ENCODE results near the gene ACTL7B. TPM values are rescaled to one million over a fixed set of nuclear protein-coding genes. Genes with fewer than 3 reads are reported as not detected.

Gene ACTL7B
- total RNA-seq, 1 donor from 2014 or later, result 0.16 TPM

- H3K36me3 Mint-ChIP-seq (ENCODE audit: low read depth), result peaks cover 6% of the 10 kb centered on the region
- no peaks in the 10 kb centered on the region for H3K27me3 Mint-ChIP-seq
- no peak for TF ChIP-seq CTCF (IDR thresholded peaks at IDR 0.05)
- H3K4me1 Mint-ChIP-seq, result peaks cover 16% of the 10 kb centered on the region
- peaks cover 24% of the 10 kb centered on the region for H3K9me3 Mint-ChIP-seq
- DNase-seq, result no peak
- ChIA-PET POLR2A (no interaction called here), CTCF (no interaction called here)
- intact Hi-C loops (cut with micrococcal nuclease), result no loop called here
- H3K27ac Mint-ChIP-seq, result no peak overlapping the region
- ATAC-seq (ENCODE audit: low read depth), result no peak
- H3K4me3 Mint-ChIP-seq, result no peak overlapping the region
Observed at GRCh38 chr9:108823829-108824228, 32.0 kb downstream of the ACTL7B start.

GRCh38 chr9:108816037-108816436 is 39.7 kb downstream of the ACTL7B start:
- POLR2A ChIA-PET, result no interaction called here
- CTCF ChIA-PET, result no interaction called here

GRCh38 chr9:108815156-108815555 is 40.6 kb downstream of the ACTL7B start:
- H3K4me1 Mint-ChIP-seq, result peaks cover 37% of the 10 kb centered on the region
- TF ChIP-seq CTCF (IDR thresholded peaks at IDR 0.05), result no peak
- H3K9me3 Mint-ChIP-seq, result no peaks in the 10 kb centered on the region
- POLR2A ChIA-PET, result no interaction called here
- H3K4me3 Mint-ChIP-seq, result no peak overlapping the region
- no peaks in the 10 kb centered on the region for H3K36me3 Mint-ChIP-seq (ENCODE audit: low read depth)
- no peak overlapping the region for H3K27ac Mint-ChIP-seq
- intact Hi-C loops (cut with micrococcal nuclease), result no loop called here
- H3K27me3 Mint-ChIP-seq, result peaks cover 2% of the 10 kb centered on the region
- DNase-seq, result no peak
- CTCF ChIA-PET, result no interaction called here
- no peak for ATAC-seq (ENCODE audit: low read depth)

More at GRCh38 chr9:108816037-108816436, 39.7 kb downstream of the ACTL7B start:
- Mint-ChIP-seq H3K4me3 (peak overlapping the region; percentile 66), H3K27me3 (peaks cover 2% of the 10 kb centered on the region), H3K27ac (peak overlapping the region; percentile 25), H3K4me1 (peaks cover 42% of the 10 kb centered on the region), H3K9me3 (no peaks in the 10 kb centered on the region), H3K36me3 (ENCODE audit: low read depth) (no peaks in the 10 kb centered on the region)
- TF ChIP-seq CTCF (IDR thresholded peaks at IDR 0.05), result no peak
- DNase-seq (no peak), ATAC-seq (ENCODE audit: low read depth) (peak; percentile 70)
- intact Hi-C loops (cut with micrococcal nuclease), result no loop called here

GRCh38 chr9:108813951-108814601 is 41.7 kb downstream of the ACTL7B start:
- Mint-ChIP-seq H3K27ac (no peak overlapping the region), H3K4me1 (peaks cover 29% of the 10 kb centered on the region), H3K4me3 (no peak overlapping the region), H3K36me3 (ENCODE audit: low read depth) (no peaks in the 10 kb centered on the region), H3K9me3 (no peaks in the 10 kb centered on the region), H3K27me3 (peaks cover 2% of the 10 kb centered on the region)
- ATAC-seq (ENCODE audit: low read depth) (no peak), DNase-seq (no peak)
- intact Hi-C loops (cut with micrococcal nuclease), result no loop called here
- POLR2A ChIA-PET, result no interaction called here
- no peak for TF ChIP-seq CTCF (IDR thresholded peaks at IDR 0.05)
- CTCF ChIA-PET, result no interaction called here

- Mint-ChIP-seq H3K9me3 (no peaks in the 10 kb centered on the region), H3K4me3 (no peak overlapping the region), H3K4me1 (peaks cover 14% of the 10 kb centered on the region), H3K27ac (no peak overlapping the region), H3K36me3 (ENCODE audit: low read depth) (no peaks in the 10 kb centered on the region), H3K27me3 (peaks cover 2% of the 10 kb centered on the region)
- no peak for TF ChIP-seq CTCF (IDR thresholded peaks at IDR 0.05)
- intact Hi-C loops (cut with micrococcal nuclease), result no loop called here
- CTCF ChIA-PET, result no interaction called here
- DNase-seq, result no peak
- ATAC-seq (ENCODE audit: low read depth), result no peak
- POLR2A ChIA-PET, result no interaction called here
Observed at GRCh38 chr9:108812396-108813025, 43.3 kb downstream of the ACTL7B start.

All from activated B cell treated with CpG ODN at 0.5 μM for 24 hours (primary cell).